ENCODE measurements around the gene PLSCR3. TPM values are rescaled to one million over a fixed set of nuclear protein-coding genes. Genes with fewer than 3 reads are reported as not detected.
A peak's percentile ranks its signal among the peaks of the same experiment; 100 is the strongest.

PLSCR3 gene
- total RNA-seq, 1 experiment from 2014 or later = 14.2 TPM

DNA sequence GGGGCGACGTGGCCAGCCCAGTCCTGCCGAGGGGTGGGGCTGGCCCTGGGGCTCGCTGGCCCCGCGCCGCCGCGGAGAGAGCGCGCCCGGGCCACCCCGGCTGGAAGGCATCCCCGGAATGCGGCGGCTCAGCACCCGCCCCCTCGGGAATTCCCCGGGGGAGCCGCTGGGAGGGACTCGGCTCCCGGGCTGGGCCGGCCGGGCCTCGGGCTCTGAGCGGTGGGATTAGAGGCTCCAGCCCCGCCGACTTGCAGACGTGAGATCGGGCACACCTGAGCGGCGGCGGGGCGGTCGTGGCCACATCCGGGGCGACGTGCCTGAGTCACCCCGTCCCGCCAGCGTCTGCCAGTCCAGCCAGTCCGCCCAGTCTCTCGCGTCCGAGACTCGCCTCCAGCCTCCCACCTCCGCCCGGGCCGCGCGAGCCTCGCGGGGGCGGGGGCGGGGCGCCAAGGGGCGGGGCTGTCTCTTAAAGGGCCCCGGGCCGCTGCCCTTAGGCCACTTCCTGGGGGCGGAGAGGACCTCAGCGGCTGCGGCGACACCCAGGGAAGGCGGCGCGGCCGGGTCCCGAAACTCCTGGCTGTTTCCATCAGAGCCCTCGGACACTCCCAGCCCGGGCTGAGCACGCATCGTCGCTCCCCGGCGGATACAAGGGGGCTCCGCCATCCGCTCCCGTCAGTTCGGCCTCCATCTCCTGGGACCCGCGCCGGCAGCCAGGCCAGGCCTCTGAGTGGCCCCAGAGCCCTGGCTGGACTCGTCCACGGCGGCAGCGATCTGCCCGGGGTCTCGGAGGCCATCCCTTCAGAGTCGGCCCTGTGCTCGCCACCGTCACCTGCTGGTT is 42.4 kb downstream of the PLSCR3 start, which contains the start of gene KCTD11:
TSS of gene KCTD11 (plus strand) at position 498 of the 838 bp plus-strand sequence.
- peak within 1 kb of the TSS; percentile 77 for H3K4me3 ChIP-seq
- H3K4me1 ChIP-seq (replicated peaks) = peaks cover 39% of the 10 kb centered on the region
- H3K27ac ChIP-seq = peak within 1 kb of the TSS; percentile 92
- peak; percentile 93 to 97 for DNase-seq (ENCODE audit: low read depth in 1 of 2, low spot score in 2 of 2)
- H3K27me3 ChIP-seq (replicated peaks) = no peaks in the 10 kb centered on the region
- H3K9me3 ChIP-seq (replicated peaks) = no peaks in the 10 kb centered on the region
- H3K36me3 ChIP-seq = peaks cover 4% of the 10 kb centered on the region

- H3K4me3 ChIP-seq = no peak overlapping the region
- DNase-seq (ENCODE audit: low read depth in 1 of 2, low spot score in 2 of 2) = no peak
- H3K27me3 ChIP-seq (replicated peaks) = peaks cover 12% of the 10 kb centered on the region
These were observed 45.7 kb downstream of the PLSCR3 start for GRCh38 chr17:7348478-7349242.

DNA sequence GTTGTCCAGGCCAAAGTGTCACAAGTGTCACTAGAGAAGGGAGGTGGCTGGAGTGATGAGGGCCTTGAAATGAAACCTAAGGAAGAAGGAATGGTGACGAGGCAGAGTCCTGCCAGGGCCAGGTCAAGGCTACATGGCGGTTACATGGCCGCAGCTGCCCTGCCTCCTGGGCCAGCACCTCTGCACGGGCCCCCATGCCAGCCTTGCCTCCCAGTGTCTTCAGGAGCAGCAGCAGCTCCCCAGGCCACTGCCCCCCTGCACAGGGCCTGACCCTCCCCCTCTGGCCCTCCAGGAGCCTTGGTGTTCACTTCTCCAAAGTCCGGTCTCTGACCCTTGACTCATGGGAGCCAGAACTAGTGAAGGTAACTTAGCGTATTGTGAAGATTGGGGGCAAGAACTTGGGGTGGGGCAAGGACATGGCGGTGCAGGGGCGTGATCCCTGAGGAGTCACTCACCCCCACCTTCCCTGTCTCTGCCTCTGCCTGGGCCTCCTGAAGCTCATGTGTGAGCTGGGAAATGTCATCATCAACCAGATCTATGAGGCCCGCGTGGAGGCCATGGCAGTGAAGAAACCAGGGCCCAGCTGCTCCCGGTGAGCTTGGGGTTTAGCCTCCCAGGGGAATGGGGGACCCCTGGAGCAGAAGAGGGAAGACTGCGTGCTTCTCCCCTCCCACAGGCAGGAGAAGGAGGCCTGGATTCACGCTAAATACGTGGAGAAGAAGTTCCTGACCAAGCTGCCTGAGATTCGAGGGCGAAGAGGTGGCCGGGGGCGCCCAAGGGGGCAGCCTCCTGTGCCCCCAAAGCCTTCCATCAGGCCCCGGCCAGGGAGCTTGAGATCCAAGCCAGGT is 46.5 kb downstream of the PLSCR3 start:
- Histone ChIP-seq H3K4me1 (replicated peaks) (peaks cover 25% of the 10 kb centered on the region), H3K27me3 (replicated peaks) (peaks cover 20% of the 10 kb centered on the region), H3K36me3 (peaks cover 4% of the 10 kb centered on the region), H3K9me3 (replicated peaks) (no peaks in the 10 kb centered on the region), H3K4me3 (no peak overlapping the region), H3K27ac (no peak overlapping the region)
- no peak for DNase-seq (ENCODE audit: low read depth in 1 of 2, low spot score in 2 of 2)

More at GRCh38 chr17:7348478-7349242, 45.7 kb downstream of the PLSCR3 start:
- Histone ChIP-seq H3K9me3 (replicated peaks) (no peaks in the 10 kb centered on the region), H3K4me1 (replicated peaks) (peaks cover 30% of the 10 kb centered on the region), H3K27ac (no peak overlapping the region), H3K36me3 (peaks cover 4% of the 10 kb centered on the region)

DNA sequence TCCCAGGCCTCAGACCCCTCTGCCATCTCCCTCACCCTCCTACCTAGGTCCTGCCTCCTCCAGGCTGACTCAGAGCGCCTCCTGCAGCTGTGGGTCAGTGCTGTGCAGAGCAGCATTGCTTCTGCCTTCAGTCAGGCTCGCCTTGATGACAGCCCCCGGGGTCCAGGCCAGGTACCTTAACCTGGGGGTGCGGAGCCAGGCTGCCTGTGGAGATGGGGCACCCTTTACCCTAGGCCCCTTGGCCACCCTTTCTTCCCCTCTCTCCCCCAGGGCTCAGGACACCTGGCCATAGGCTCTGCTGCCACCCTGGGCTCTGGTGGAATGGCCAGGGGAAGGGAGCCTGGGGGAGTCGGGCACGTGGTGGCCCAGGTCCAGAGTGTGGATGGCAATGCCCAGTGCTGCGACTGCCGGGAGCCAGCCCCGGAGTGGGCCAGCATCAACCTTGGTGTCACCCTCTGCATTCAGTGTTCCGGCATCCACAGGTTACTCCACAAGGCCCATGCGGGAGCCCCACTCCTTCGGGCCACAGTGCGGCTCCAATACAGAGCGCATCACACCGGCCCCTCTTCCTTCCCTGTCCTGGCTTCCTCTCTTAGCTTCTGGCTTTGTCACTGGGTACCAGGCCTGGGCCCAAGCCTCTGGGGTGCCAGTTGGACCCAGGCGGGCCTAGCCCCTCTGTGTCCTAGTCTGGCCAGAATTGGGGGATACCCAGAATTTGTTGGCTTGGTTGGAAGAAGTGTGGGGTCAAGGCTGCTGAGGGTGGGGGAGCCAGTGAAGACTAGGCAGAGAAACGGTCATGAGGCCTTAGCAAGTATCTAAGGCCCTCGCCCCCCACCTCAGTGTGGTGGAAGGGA is 47.3 kb downstream of the PLSCR3 start:
- no peak for DNase-seq (ENCODE audit: low read depth in 1 of 2, low spot score in 2 of 2)
- Histone ChIP-seq H3K36me3 (peaks cover 4% of the 10 kb centered on the region), H3K27ac (no peak overlapping the region), H3K4me1 (replicated peaks) (peaks cover 18% of the 10 kb centered on the region), H3K27me3 (replicated peaks) (peaks cover 25% of the 10 kb centered on the region), H3K9me3 (replicated peaks) (no peaks in the 10 kb centered on the region), H3K4me3 (no peak overlapping the region)

GRCh38 chr17:7343250-7343649 is 51.1 kb downstream of the PLSCR3 start:
- DNase-seq (ENCODE audit: low read depth in 1 of 2, low spot score in 2 of 2) = no peak
- no peaks in the 10 kb centered on the region for H3K9me3 ChIP-seq (replicated peaks)
- no peaks in the 10 kb centered on the region for H3K36me3 ChIP-seq
- no peak overlapping the region for H3K4me3 ChIP-seq
- H3K27ac ChIP-seq = no peak overlapping the region
- peaks cover 59% of the 10 kb centered on the region for H3K27me3 ChIP-seq (replicated peaks)
- H3K4me1 ChIP-seq (replicated peaks) = no peaks in the 10 kb centered on the region

GRCh38 chr17:7341842-7342241 is 52.5 kb downstream of the PLSCR3 start:
- Histone ChIP-seq H3K4me3 (no peak overlapping the region), H3K36me3 (no peaks in the 10 kb centered on the region), H3K4me1 (replicated peaks) (no peaks in the 10 kb centered on the region), H3K27ac (no peak overlapping the region), H3K27me3 (replicated peaks) (peaks cover 63% of the 10 kb centered on the region), H3K9me3 (replicated peaks) (no peaks in the 10 kb centered on the region)
- no peak for DNase-seq (ENCODE audit: low read depth in 1 of 2, low spot score in 2 of 2)

DNA sequence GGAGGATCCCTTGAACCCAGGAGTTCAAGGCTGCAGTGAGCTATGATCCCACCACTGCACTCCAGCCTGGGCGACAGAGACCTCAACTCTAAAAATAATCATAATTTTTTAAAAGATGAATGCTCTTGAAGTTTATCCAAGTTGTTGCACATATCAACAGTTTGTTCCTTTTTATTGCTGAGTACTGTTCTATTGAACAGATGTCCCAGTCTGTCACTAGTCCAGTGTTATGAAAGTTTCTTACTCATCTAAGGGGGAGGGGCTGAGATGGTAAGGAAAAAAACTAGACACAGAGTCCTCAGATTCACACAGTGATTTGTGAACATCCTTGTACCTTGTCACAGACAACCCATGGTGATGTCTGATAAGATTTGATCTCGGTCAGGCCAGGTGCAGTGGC is 54.1 kb downstream of the PLSCR3 start:
- Histone ChIP-seq H3K36me3 (no peaks in the 10 kb centered on the region), H3K27ac (no peak overlapping the region), H3K27me3 (replicated peaks) (peaks cover 63% of the 10 kb centered on the region), H3K9me3 (replicated peaks) (no peaks in the 10 kb centered on the region), H3K4me1 (replicated peaks) (no peaks in the 10 kb centered on the region), H3K4me3 (no peak overlapping the region)
- DNase-seq (ENCODE audit: low read depth in 1 of 2, low spot score in 2 of 2) = no peak

Other genes with a start within 250 kb of the PLSCR3 start
- gene ASGR1, start 215.2 kb downstream of the PLSCR3 start, total RNA-seq (2014; rRNA removed; shearing (Covaris generic)) = 0.16 TPM in 1 of 2 replicates, not detected in the other
- gene DLG4, start 174.7 kb downstream of the PLSCR3 start, total RNA-seq (2014; rRNA removed; shearing (Covaris generic)) = 8.9 and 9.3 TPM in 2 replicates
- gene ACADVL, start 174.6 kb downstream of the PLSCR3 start, total RNA-seq (2014; rRNA removed; shearing (Covaris generic)) = 205 and 227 TPM in 2 replicates
- gene DVL2, start 160.0 kb downstream of the PLSCR3 start, total RNA-seq (2014; rRNA removed; shearing (Covaris generic)) = 30.6 and 45.3 TPM in 2 replicates
- gene PHF23, start 155.1 kb downstream of the PLSCR3 start, total RNA-seq (2014; rRNA removed; shearing (Covaris generic)) = 27.5 and 30.3 TPM in 2 replicates
- gene GABARAP, start 152.1 kb downstream of the PLSCR3 start, total RNA-seq (2014; rRNA removed; shearing (Covaris generic)) = 139 and 146 TPM in 2 replicates
- 15.5 and 21.8 TPM in 2 replicates for gene CTDNEP1, start 142.8 kb downstream of the PLSCR3 start, total RNA-seq (2014; rRNA removed; shearing (Covaris generic))
- 37.2 and 52.4 TPM in 2 replicates for gene ELP5, start 142.3 kb downstream of the PLSCR3 start, total RNA-seq (2014; rRNA removed; shearing (Covaris generic))
- not detected in 2 replicates for gene CLDN7, start 132.0 kb downstream of the PLSCR3 start, total RNA-seq (2014; rRNA removed; shearing (Covaris generic))
- gene SLC2A4, start 112.8 kb downstream of the PLSCR3 start, total RNA-seq (2014; rRNA removed; shearing (Covaris generic)) = 0.32 TPM in 1 of 2 replicates, not detected in the other
- not detected in 2 replicates for gene YBX2, start 99.9 kb downstream of the PLSCR3 start, total RNA-seq (2014; rRNA removed; shearing (Covaris generic))
- 342 and 632 TPM in 2 replicates for gene EIF5A, start 86.9 kb downstream of the PLSCR3 start, total RNA-seq (2014; rRNA removed; shearing (Covaris generic))
- 86.3 and 112 TPM in 2 replicates for gene GPS2, start 79.2 kb downstream of the PLSCR3 start, total RNA-seq (2014; rRNA removed; shearing (Covaris generic))
- 8.1 and 13.8 TPM in 2 replicates for gene NEURL4, start 65.2 kb downstream of the PLSCR3 start, total RNA-seq (2014; rRNA removed; shearing (Covaris generic))
- not detected in 2 replicates for gene ACAP1, start 58.0 kb downstream of the PLSCR3 start, total RNA-seq (2014; rRNA removed; shearing (Covaris generic))
- gene KCTD11, start 42.4 kb downstream of the PLSCR3 start, total RNA-seq (2014; rRNA removed; shearing (Covaris generic)) = 5.4 and 7.0 TPM in 2 replicates
- gene TMEM95, start 39.4 kb downstream of the PLSCR3 start, total RNA-seq (2014; rRNA removed; shearing (Covaris generic)) = not detected in 2 replicates
- not detected in 2 replicates for gene TNK1, start 13.4 kb downstream of the PLSCR3 start, total RNA-seq (2014; rRNA removed; shearing (Covaris generic))
- 24.7 and 28.8 TPM in 2 replicates for gene TMEM256, start 9.6 kb upstream of the PLSCR3 start, total RNA-seq (2014; rRNA removed; shearing (Covaris generic))
- gene NLGN2, start 13.3 kb upstream of the PLSCR3 start, total RNA-seq (2014; rRNA removed; shearing (Covaris generic)) = 2.2 and 3.9 TPM in 2 replicates
- gene SPEM1, start 25.8 kb upstream of the PLSCR3 start, total RNA-seq (2014; rRNA removed; shearing (Covaris generic)) = not detected in 2 replicates
- not detected in 2 replicates for gene SPEM2, start 31.1 kb upstream of the PLSCR3 start, total RNA-seq (2014; rRNA removed; shearing (Covaris generic))
- gene SPEM3, start 34.3 kb upstream of the PLSCR3 start, total RNA-seq (2014; rRNA removed; shearing (Covaris generic)) = not detected in 2 replicates
- 0.45 TPM in 1 of 2 replicates, not detected in the other for gene TMEM102, start 40.9 kb upstream of the PLSCR3 start, total RNA-seq (2014; rRNA removed; shearing (Covaris generic))
- not detected in 2 replicates for gene FGF11, start 45.0 kb upstream of the PLSCR3 start, total RNA-seq (2014; rRNA removed; shearing (Covaris generic))
- 3.9 and 14.7 TPM in 2 replicates for gene CHRNB1, start 50.5 kb upstream of the PLSCR3 start, total RNA-seq (2014; rRNA removed; shearing (Covaris generic))
- gene ZBTB4, start 85.1 kb upstream of the PLSCR3 start, total RNA-seq (2014; rRNA removed; shearing (Covaris generic)) = 13.8 and 19.9 TPM in 2 replicates
- not detected in 2 replicates for gene SLC35G6, start 86.9 kb upstream of the PLSCR3 start, total RNA-seq (2014; rRNA removed; shearing (Covaris generic))
- 17.5 and 29.3 TPM in 2 replicates for gene POLR2A, start 89.8 kb upstream of the PLSCR3 start, total RNA-seq (2014; rRNA removed; shearing (Covaris generic))
- gene TNFSF12, start 154.5 kb upstream of the PLSCR3 start, total RNA-seq (2014; rRNA removed; shearing (Covaris generic)) = 5.9 and 22.8 TPM in 2 replicates
- 0.56 and 1.3 TPM in 2 replicates for gene TNFSF13, start 164.2 kb upstream of the PLSCR3 start, total RNA-seq (2014; rRNA removed; shearing (Covaris generic))
- gene SENP3, start 167.4 kb upstream of the PLSCR3 start, total RNA-seq (2014; rRNA removed; shearing (Covaris generic)) = 74.9 and 101 TPM in 2 replicates
- 0.31 and 5.2 TPM in 2 replicates for gene CD68, start 185.1 kb upstream of the PLSCR3 start, total RNA-seq (2014; rRNA removed; shearing (Covaris generic))
- gene MPDU1, start 189.3 kb upstream of the PLSCR3 start, total RNA-seq (2014; rRNA removed; shearing (Covaris generic)) = 166 and 213 TPM in 2 replicates
- not detected in 2 replicates for gene SOX15, start 195.6 kb upstream of the PLSCR3 start, total RNA-seq (2014; rRNA removed; shearing (Covaris generic))
- gene FXR2, start 220.4 kb upstream of the PLSCR3 start, total RNA-seq (2014; rRNA removed; shearing (Covaris generic)) = 39.6 and 49.5 TPM in 2 replicates
- gene SAT2, start 233.3 kb upstream of the PLSCR3 start, total RNA-seq (2014; rRNA removed; shearing (Covaris generic)) = 28.1 and 40.1 TPM in 2 replicates
- not detected in 2 replicates for gene SHBG, start 235.6 kb upstream of the PLSCR3 start, total RNA-seq (2014; rRNA removed; shearing (Covaris generic))

Data from SJSA1 (cell line).